H9 (cell line): Measurements from ENCODE around the gene FBXO48. TPM values are rescaled to one million over a fixed set of nuclear protein-coding genes. Genes with fewer than 3 reads are reported as not detected.

Experiments
- DNase-seq: peaks from one replicate; pipeline ENCODE4 v3.0.0-alpha.2; 2017
- H2AFZ ChIP-seq: one replicate; pipeline ENCODE4 v1.6.1; 2013; ENCODE audit warnings: mild to moderate bottlenecking, low read length, control low read depth, moderate library complexity
- H2AK5ac ChIP-seq: 2 replicates; pipeline ENCODE4 v1.6.1; 2013; ENCODE audit warnings: low read length, control low read depth, mixed read lengths; ENCODE audit not compliant: insufficient read length
- H2BK120ac ChIP-seq: one replicate; pipeline ENCODE4 v1.6.1; 2013; ENCODE audit warnings: low read depth, mild to moderate bottlenecking, low read length, control low read depth, inconsistent platforms; ENCODE audit not compliant: poor library complexity, severe bottlenecking
- H2BK12ac ChIP-seq: 2 replicates; pipeline ENCODE4 v1.6.1; 2013; ENCODE audit warnings: low read length, control low read depth, mixed read lengths, low read depth; ENCODE audit not compliant: insufficient read length
- H2BK15ac ChIP-seq: 2 replicates; pipeline ENCODE4 v1.6.1; 2013; ENCODE audit warnings: low read depth, low read length, control low read depth
- H2BK20ac ChIP-seq: one replicate; pipeline ENCODE4 v1.6.1; 2013; ENCODE audit warnings: low read depth, mild to moderate bottlenecking, low read length, control low read depth, inconsistent platforms; ENCODE audit not compliant: poor library complexity, severe bottlenecking
- H2BK5ac ChIP-seq: 2 replicates; pipeline ENCODE4 v1.6.1; 2013; ENCODE audit warnings: low read length, control low read depth, mixed read lengths; ENCODE audit not compliant: insufficient read length
- H3K14ac ChIP-seq: 2 replicates; pipeline ENCODE4 v1.6.1; 2013; ENCODE audit warnings: low read length, control low read depth; ENCODE audit not compliant: insufficient read depth
- H3K18ac ChIP-seq: 2 replicates; pipeline ENCODE4 v1.6.1; 2013; ENCODE audit warnings: low read depth, mild to moderate bottlenecking, mixed read lengths, low read length, control low read depth; ENCODE audit not compliant: insufficient read length
- H3K23ac ChIP-seq: 2 replicates; pipeline ENCODE4 v1.6.1; 2013; ENCODE audit warnings: low read length, control low read depth, mixed read lengths, low read depth; ENCODE audit not compliant: insufficient read length
- H3K23me2 ChIP-seq: 2 replicates; pipeline ENCODE4 v1.6.1; 2013; ENCODE audit warnings: low read depth, mild to moderate bottlenecking, mixed read lengths, low read length, control low read depth; ENCODE audit not compliant: insufficient read length, poor library complexity, severe bottlenecking
- H3K27ac ChIP-seq: 2 replicates; pipeline ENCODE4 v1.5.1; 2013; ENCODE audit warnings: low read length, control low read depth, mixed read lengths, low read depth; ENCODE audit not compliant: insufficient read length
- H3K27me3 ChIP-seq: 2 replicates; pipeline ENCODE4 v1.6.1; 2013; ENCODE audit warnings: low read length, control low read depth, inconsistent platforms; ENCODE audit not compliant: insufficient read depth
- H3K4ac ChIP-seq: 2 replicates; pipeline ENCODE4 v1.6.1; 2013; ENCODE audit warnings: low read depth, mild to moderate bottlenecking, control low read depth, inconsistent platforms, low read length, moderate library complexity
- H3K4me1 ChIP-seq: 2 replicates; pipeline ENCODE4 v1.6.1; 2013; ENCODE audit warnings: low read length, control low read depth, inconsistent platforms; ENCODE audit not compliant: insufficient read depth
- H3K4me2 ChIP-seq: 2 replicates; pipeline ENCODE4 v1.6.1; 2013; ENCODE audit warnings: low read length, control low read depth, mixed read lengths; ENCODE audit not compliant: insufficient read length, insufficient read depth
- H3K56ac ChIP-seq: 2 replicates; pipeline ENCODE4 v1.6.1; 2013; ENCODE audit warnings: low read depth, mild to moderate bottlenecking, mixed read lengths, low read length, control low read depth; ENCODE audit not compliant: insufficient read length
- H3K79me1 ChIP-seq: 2 replicates; pipeline ENCODE4 v1.6.1; 2013; ENCODE audit warnings: low read depth, mild to moderate bottlenecking, moderate library complexity, low read length, control low read depth, inconsistent platforms; ENCODE audit not compliant: insufficient read depth, poor library complexity, severe bottlenecking
- H3K79me2 ChIP-seq: 2 replicates; pipeline ENCODE4 v1.6.1; 2013; ENCODE audit warnings: low read length, control low read depth, inconsistent platforms; ENCODE audit not compliant: insufficient read depth
- H3K9ac ChIP-seq: 2 replicates; pipeline ENCODE4 v1.6.1; 2013; ENCODE audit warnings: low read length, control low read depth, mixed read lengths; ENCODE audit not compliant: insufficient read length; ENCODE audit errors: extremely low read depth
- H3K9me3 ChIP-seq: one replicate; pipeline ENCODE4 v1.6.1; 2013; ENCODE audit warnings: low read depth, low read length, inconsistent platforms; ENCODE audit not compliant: control insufficient read depth
- H3T11ph ChIP-seq: one replicate; pipeline ENCODE4 v1.6.1; 2013; ENCODE audit warnings: mild to moderate bottlenecking, low read length, control low read depth, inconsistent platforms
- H4K20me1 ChIP-seq: one replicate; pipeline ENCODE4 v1.6.1; 2013; ENCODE audit not compliant: control insufficient read depth, insufficient read length, insufficient read depth
- H4K5ac ChIP-seq: 2 replicates; pipeline ENCODE4 v1.6.1; 2013; ENCODE audit warnings: low read depth, mild to moderate bottlenecking, mixed read lengths, low read length, control low read depth; ENCODE audit not compliant: insufficient read length
- H4K8ac ChIP-seq: replicated peaks from 2 replicates; pipeline ENCODE4 v1.6.1; 2013; ENCODE audit warnings: low read length, control low read depth, mixed read lengths, low read depth; ENCODE audit not compliant: insufficient read length
- H4K91ac ChIP-seq: 2 replicates; pipeline ENCODE4 v1.6.1; 2013; ENCODE audit warnings: low read depth, mild to moderate bottlenecking, moderate library complexity, mixed read lengths, low read length, control low read depth; ENCODE audit not compliant: insufficient read length
- H3K27ac Mint-ChIP-seq, 3 experiments: 2 replicates in 2 of 3; 3 replicates in 1 of 3; pipeline ENCODE4 v1.8.0; 2020 to 2021; ENCODE audit warnings: mixed read lengths in 3 of 3, mild to moderate bottlenecking in 1 of 3, moderate library complexity in 1 of 3
- H3K27me3 Mint-ChIP-seq: 2 replicates; pipeline ENCODE4 v1.8.0; 2021; ENCODE audit warnings: low read depth, mild to moderate bottlenecking, moderate library complexity, mixed read lengths
- H3K36me3 Mint-ChIP-seq, 3 experiments: 2 replicates in 2 of 3; 3 replicates in 1 of 3; pipeline ENCODE4 v1.8.0; 2020 to 2021; ENCODE audit warnings: low read depth in 3 of 3, mixed read lengths in 3 of 3; ENCODE audit not compliant: insufficient read depth in 1 of 3
- H3K4me1 Mint-ChIP-seq, 2 experiments: 2 replicates each; pipeline ENCODE4 v1.8.0; 2020; ENCODE audit warnings: mixed read lengths in 2 of 2
- H3K4me3 Mint-ChIP-seq, 2 experiments: 2 replicates in 1 of 2; 3 replicates in 1 of 2; pipeline ENCODE4 v1.8.0; 2020 to 2021; ENCODE audit warnings: mild to moderate bottlenecking in 2 of 2, mixed read lengths in 2 of 2, moderate library complexity in 1 of 2
- H3K9me3 Mint-ChIP-seq, 2 experiments: 2 replicates in 1 of 2; 3 replicates in 1 of 2; pipeline ENCODE4 v1.8.0; 2020; ENCODE audit warnings: mild to moderate bottlenecking in 2 of 2, mixed read lengths in 2 of 2, moderate library complexity in 1 of 2
- WGBS: extraction: QIAGEN DNeasy Blood & Tissue Kit; methylation state at CpG from one replicate; pipeline ENCODE4 v1.1.7; 2013; ENCODE audit warnings: missing lambda C conversion rate, low lambda C conversion rate, mixed read lengths; ENCODE audit not compliant: insufficient read length; ENCODE audit errors: extremely low coverage; 5-methylcytosine and 5-hydroxymethylcytosine counted together
- total RNA-seq: library from RNA; stranded (reverse); gene quantifications from 2 replicates; pipeline ENCODE4 v1.2.1, GENCODE V29; 2021
- TF ChIP-seq, protein P1 (sequence below): fragments of 200-600 bp; sonication (generic); conservative IDR thresholded peaks from 3 replicates; pipeline ENCODE4 v1.8.0; 2021; ENCODE audit warnings: antibody characterized with exemption, mild to moderate bottlenecking

Gene FBXO48
- total RNA-seq, 1 experiment from 2014 or later, result 1.4 TPM

DNA sequence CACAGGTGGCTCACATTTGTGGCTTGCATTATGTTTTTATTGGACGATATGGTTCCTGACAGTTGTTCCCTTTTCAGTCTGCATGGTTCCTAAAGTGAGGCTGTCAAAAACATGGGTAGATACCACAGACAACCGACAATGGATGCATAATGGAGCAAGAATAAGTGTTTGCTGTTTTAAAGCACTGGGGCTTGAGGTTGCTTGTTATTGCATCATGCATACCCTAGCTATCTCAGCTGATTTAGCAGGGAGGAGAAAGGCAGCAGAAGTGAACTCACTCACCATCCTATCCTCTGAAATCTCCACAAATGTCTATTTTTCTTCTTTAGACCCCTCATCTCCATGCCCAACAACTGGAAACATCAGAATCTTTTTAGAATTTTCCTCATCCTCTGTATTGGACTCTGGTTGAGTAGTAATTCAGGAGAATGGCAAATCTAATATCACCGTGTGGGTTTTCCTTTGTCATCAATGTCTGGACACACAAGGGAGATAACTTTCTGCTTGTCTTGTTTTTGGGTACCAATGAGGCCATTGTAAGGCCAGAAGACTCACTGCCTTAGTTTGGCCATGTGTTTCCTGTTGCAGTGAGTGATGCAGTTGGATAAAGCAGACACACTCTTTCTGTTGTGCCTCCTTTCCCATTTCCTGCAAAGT is 46.7 kb downstream of the FBXO48 start:
- H3K23ac ChIP-seq, result no peak overlapping the region
- no peaks in the 10 kb centered on the region for H3K27me3 ChIP-seq
- H3K79me1 ChIP-seq, result no peaks in the 10 kb centered on the region
- H3K4me3 Mint-ChIP-seq, result no peak overlapping the region
- H2BK15ac ChIP-seq, result no peak overlapping the region
- H3K23me2 ChIP-seq, result no peaks in the 10 kb centered on the region
- H2AFZ ChIP-seq, result no peak overlapping the region
- H3K27me3 Mint-ChIP-seq, result no peaks in the 10 kb centered on the region
- H3K14ac ChIP-seq, result no peak overlapping the region
- no peak overlapping the region for H3K4ac ChIP-seq
- no peak overlapping the region for H2BK20ac ChIP-seq
- H3K4me1 ChIP-seq, result peaks cover 3% of the 10 kb centered on the region; the same call in 1 of the 2 replicates
- no peaks in the 10 kb centered on the region for H4K20me1 ChIP-seq
- H3K9me3 Mint-ChIP-seq, result no peaks in the 10 kb centered on the region
- WGBS, result no CpG with 5 or more reads among the region's 3 CpGs
- TF ChIP-seq, protein P1, sequence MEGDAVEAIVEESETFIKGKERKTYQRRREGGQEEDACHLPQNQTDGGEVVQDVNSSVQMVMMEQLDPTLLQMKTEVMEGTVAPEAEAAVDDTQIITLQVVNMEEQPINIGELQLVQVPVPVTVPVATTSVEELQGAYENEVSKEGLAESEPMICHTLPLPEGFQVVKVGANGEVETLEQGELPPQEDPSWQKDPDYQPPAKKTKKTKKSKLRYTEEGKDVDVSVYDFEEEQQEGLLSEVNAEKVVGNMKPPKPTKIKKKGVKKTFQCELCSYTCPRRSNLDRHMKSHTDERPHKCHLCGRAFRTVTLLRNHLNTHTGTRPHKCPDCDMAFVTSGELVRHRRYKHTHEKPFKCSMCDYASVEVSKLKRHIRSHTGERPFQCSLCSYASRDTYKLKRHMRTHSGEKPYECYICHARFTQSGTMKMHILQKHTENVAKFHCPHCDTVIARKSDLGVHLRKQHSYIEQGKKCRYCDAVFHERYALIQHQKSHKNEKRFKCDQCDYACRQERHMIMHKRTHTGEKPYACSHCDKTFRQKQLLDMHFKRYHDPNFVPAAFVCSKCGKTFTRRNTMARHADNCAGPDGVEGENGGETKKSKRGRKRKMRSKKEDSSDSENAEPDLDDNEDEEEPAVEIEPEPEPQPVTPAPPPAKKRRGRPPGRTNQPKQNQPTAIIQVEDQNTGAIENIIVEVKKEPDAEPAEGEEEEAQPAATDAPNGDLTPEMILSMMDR, result no peak
- H4K8ac ChIP-seq, result no peak overlapping the region
- H3K9ac ChIP-seq, result no peak overlapping the region
- no peak overlapping the region for H3K18ac ChIP-seq
- no peak overlapping the region for H2BK5ac ChIP-seq
- DNase-seq, result no peak
- H2BK120ac ChIP-seq, result no peak overlapping the region
- no peak overlapping the region for H4K91ac ChIP-seq
- no peak overlapping the region for H3K56ac ChIP-seq
- no peak overlapping the region for H4K5ac ChIP-seq
- no peaks in the 10 kb centered on the region; a peak in 1 of 7 replicates for H3K36me3 Mint-ChIP-seq
- no peak overlapping the region for H3K27ac Mint-ChIP-seq
- peaks cover 24 to 31% of the 10 kb centered on the region in 2 experiments for H3K4me1 Mint-ChIP-seq
- no peak overlapping the region for H3T11ph ChIP-seq
- no peaks in the 10 kb centered on the region for H3K9me3 ChIP-seq
- no peak overlapping the region for H2AK5ac ChIP-seq
- no peak overlapping the region for H3K4me2 ChIP-seq
- no peak overlapping the region for H2BK12ac ChIP-seq
- H3K79me2 ChIP-seq, result no peaks in the 10 kb centered on the region
- H3K27ac ChIP-seq, result no peak overlapping the region
